ENCODE measurements around the gene ZNF296.

The ZNF296 gene

GRCh38 chr19:45047188-45047797 is 29.0 kb downstream of the ZNF296 start:
- DNase-seq (ENCODE audit: extremely low read depth, low read depth): no peak
- no peak overlapping the region for H3K4me3 ChIP-seq (replicated peaks; ENCODE audit: low read depth, low read length)

GRCh38 chr19:45046355-45046754 is 29.9 kb downstream of the ZNF296 start:
- H3K4me3 ChIP-seq (replicated peaks; ENCODE audit: low read depth, low read length): no peak overlapping the region
- TF ChIP-seq CTCF (IDR thresholded peaks at IDR 0.05; ENCODE audit: low read depth, low read length, missing control alignments): no peak
- no peak for DNase-seq (ENCODE audit: extremely low read depth, low read depth)

More at GRCh38 chr19:45047188-45047797, 29.0 kb downstream of the ZNF296 start:
- TF ChIP-seq CTCF (IDR thresholded peaks at IDR 0.05; ENCODE audit: low read depth, low read length, missing control alignments): no peak

- no peak overlapping the region for H3K4me3 ChIP-seq (replicated peaks; ENCODE audit: low read depth, low read length)
- no peak for TF ChIP-seq CTCF (IDR thresholded peaks at IDR 0.05; ENCODE audit: low read depth, low read length, missing control alignments)
- no peak for DNase-seq (ENCODE audit: extremely low read depth, low read depth)
Observed at GRCh38 chr19:45045671-45046353, 30.5 kb downstream of the ZNF296 start.

DNA sequence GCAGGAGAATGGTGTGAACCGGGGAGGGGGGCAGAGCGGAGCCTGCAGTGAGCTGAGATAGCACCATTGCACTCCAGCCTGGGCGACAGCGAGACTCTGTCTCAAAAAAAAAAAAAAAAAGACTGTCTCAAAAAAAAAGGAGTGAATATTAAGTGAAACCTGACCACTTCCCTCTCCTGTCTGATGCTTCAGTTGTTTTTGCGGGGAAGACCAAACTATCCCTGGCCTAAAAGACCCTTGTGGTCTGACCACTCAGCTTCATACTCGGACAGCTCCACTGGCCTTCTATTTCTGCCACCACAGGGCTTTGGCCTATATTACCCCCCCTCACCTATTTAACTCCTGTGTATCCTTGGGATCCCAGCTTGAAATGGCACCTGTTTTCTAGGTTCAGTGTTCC is 35.2 kb downstream of the ZNF296 start:
- TF ChIP-seq CTCF (IDR thresholded peaks at IDR 0.05; ENCODE audit: low read depth, low read length, missing control alignments): no peak
- no peak overlapping the region for H3K4me3 ChIP-seq (replicated peaks; ENCODE audit: low read depth, low read length)
- DNase-seq (ENCODE audit: extremely low read depth, low read depth): no peak

GRCh38 chr19:45040059-45040771 is 36.1 kb downstream of the ZNF296 start:
- no peak for TF ChIP-seq CTCF (IDR thresholded peaks at IDR 0.05; ENCODE audit: low read depth, low read length, missing control alignments)
- no peak for DNase-seq (ENCODE audit: extremely low read depth, low read depth)
- peak overlapping the region; percentile 83 for H3K4me3 ChIP-seq (replicated peaks; ENCODE audit: low read depth, low read length)

DNA sequence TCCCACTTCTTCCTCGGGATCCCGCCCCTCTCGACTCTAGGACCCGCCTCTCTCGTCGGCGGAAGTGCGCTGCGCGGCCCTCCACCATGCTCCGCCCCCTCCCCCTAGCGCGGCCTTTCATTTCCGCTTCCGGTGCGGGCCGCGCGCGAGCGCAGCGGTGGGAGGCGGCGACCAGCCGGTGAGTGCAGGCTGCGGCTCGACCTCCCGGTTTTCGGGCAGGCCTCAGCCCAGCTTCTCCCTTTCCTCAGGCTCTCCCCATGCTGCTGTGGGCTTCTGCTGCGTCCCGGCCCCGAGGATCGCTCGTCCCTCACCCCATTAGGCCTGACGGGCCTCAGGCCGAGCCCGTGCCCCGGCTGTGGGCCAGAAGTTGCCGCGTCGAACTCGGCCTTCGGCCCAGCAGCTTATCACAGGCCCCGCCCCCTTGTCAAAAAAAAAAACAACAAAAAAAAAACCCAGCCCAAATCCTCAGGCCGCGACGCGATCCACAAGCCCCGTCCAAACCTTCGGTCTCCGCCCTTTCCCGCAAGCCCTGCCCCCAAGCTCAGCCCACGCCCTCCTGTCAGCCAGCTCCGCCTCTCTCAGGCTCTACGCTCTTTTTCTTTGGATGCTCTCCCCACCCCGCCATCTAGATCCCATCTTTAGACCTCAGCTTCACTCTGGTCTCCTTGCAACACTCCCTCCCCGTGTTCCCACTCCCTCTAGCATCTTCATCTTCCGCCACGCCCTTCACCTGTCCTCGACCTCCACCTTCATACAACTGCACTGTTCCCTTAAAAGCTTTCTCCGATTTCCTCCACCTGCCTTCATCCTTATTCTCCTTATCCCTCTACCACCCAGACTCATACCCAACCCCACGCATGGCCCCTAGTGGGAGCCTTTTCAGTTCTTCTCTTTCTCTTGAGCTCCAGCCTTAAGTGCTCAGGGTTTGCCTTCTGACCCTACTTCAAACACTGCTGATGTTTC is 37.1 kb downstream of the ZNF296 start, which contains the start of gene CLASRP:
CLASRP (plus strand) TSS at position 115 of the 963 bp plus-strand sequence. CDS start 1,168 bp downstream, outside the sequence.
- DNase-seq (ENCODE audit: extremely low read depth, low read depth): peak; percentile 43
- TF ChIP-seq CTCF (IDR thresholded peaks at IDR 0.05; ENCODE audit: low read depth, low read length, missing control alignments): no peak
- peak within 1 kb of the TSS; percentile 83 for H3K4me3 ChIP-seq (replicated peaks; ENCODE audit: low read depth, low read length)
